ENCODE results near the gene ZNF785.
A peak's percentile ranks its signal among the peaks of the same experiment; 100 is the strongest.
"Not testable (repeated sequence)": the region's sequence is repeated elsewhere in the genome, so short reads cannot be mapped to it uniquely, and the experiment has no call there.

The ZNF785 gene

DNA sequence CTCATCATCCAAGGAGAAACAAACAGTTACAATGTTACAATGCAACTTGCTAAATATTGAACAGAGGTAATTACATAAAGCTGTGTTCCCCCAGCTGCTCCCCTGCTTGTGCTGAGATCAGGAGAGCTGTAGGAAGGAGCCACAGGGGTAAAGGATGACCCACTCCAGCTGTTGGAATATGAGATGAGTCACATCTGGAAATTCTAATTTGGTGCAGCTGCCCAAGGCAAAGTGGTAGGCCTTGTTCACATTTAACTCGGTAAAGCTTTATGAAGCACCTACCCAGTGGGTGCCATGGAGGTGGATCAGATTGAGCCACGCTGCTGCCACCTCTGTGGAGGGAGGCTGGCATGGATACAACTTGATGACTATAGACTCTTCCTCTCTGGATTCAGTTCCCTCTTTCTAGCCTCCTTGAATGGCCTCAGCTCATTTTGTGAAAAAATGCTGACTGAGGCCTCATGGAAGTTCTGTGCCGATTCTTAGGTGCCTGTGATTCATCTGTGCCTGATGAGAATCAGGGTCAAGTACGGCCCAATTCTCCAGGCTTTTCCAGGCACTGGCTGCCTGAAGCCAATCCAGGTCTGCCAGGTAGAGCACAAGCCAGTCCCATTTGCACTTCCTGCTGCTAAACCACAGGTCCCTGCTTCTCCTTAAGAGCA lies 17.2 kb upstream of the ZNF785 start:
- no peaks in the 10 kb centered on the region for H3K27me3 ChIP-seq (ENCODE audit: control insufficient read depth in 5 of 5, insufficient read depth in 4 of 5, low read length in 5 of 5)

GRCh38 chr16:30601966-30602365 lies 16.5 kb upstream of the ZNF785 start:
- Histone ChIP-seq H3K36me3 (ENCODE audit: control insufficient read depth in 5 of 5, insufficient read depth in 5 of 5, low read length in 5 of 5) (peaks cover 4 to 40% (median 32%) of the 10 kb centered on the region in 5 donors), H3K27me3 (ENCODE audit: control insufficient read depth in 5 of 5, insufficient read depth in 4 of 5, low read length in 5 of 5) (no peaks in the 10 kb centered on the region), H3K27ac (ENCODE audit: low read depth, low read length) (no peak overlapping the region), H3K4me1 (ENCODE audit: control insufficient read depth in 5 of 5, insufficient read depth in 5 of 5, low read length in 5 of 5) (peaks cover 3 to 44% (median 20%) of the 10 kb centered on the region in 5 donors), H3K9ac (ENCODE audit: low read length in 5 of 5) (no peak overlapping the region), H3K9me3 (ENCODE audit: control insufficient read depth in 5 of 5, low read length in 5 of 5) (no peaks in the 10 kb centered on the region), H3K4me3 (ENCODE audit: low read depth in 1 of 5, low read length in 5 of 5) (no peak overlapping the region)

More for the DNA sequence above, 17.2 kb upstream of the ZNF785 start:
- no peak overlapping the region for H3K9ac ChIP-seq (ENCODE audit: low read length in 5 of 5)
- no peaks in the 10 kb centered on the region for H3K9me3 ChIP-seq (ENCODE audit: control insufficient read depth in 5 of 5, low read length in 5 of 5)
- H3K4me3 ChIP-seq (ENCODE audit: low read depth in 1 of 5, low read length in 5 of 5), result no peak overlapping the region
- H3K36me3 ChIP-seq (ENCODE audit: control insufficient read depth in 5 of 5, insufficient read depth in 5 of 5, low read length in 5 of 5), result peaks cover 4 to 45% (median 34%) of the 10 kb centered on the region in 5 donors
- peaks cover 3 to 44% (median 20%) of the 10 kb centered on the region in 5 donors for H3K4me1 ChIP-seq (ENCODE audit: control insufficient read depth in 5 of 5, insufficient read depth in 5 of 5, low read length in 5 of 5)
- no peak overlapping the region for H3K27ac ChIP-seq (ENCODE audit: low read depth, low read length)

DNA sequence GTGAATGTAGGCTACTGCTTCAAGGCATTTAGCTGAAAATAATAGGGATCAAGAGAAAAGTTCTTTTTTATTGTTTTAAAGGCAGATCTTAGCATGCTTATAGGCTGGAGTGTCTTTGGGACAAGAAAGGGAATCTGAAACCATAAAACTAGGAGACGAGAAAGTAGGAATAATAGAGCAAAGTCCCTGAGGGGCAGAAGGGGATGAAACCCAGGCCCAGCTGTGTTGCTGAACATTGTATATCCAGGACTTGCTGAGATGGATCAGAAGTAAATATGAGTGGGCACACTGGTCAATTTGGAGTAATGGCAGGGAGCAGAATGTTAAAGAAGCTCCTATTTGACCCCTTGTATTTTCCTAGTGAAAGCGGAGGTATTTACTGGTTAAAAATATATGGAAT lies 15.4 kb upstream of the ZNF785 start:
- H3K4me3 ChIP-seq (ENCODE audit: low read depth in 1 of 5, low read length in 5 of 5), result no peak overlapping the region
- no peak overlapping the region for H3K27ac ChIP-seq (ENCODE audit: low read depth, low read length)
- peaks cover 4 to 33% (median 31%) of the 10 kb centered on the region in 5 donors for H3K36me3 ChIP-seq (ENCODE audit: control insufficient read depth in 5 of 5, insufficient read depth in 5 of 5, low read length in 5 of 5)
- no peaks in the 10 kb centered on the region for H3K9me3 ChIP-seq (ENCODE audit: control insufficient read depth in 5 of 5, low read length in 5 of 5)
- no peaks in the 10 kb centered on the region for H3K27me3 ChIP-seq (ENCODE audit: control insufficient read depth in 5 of 5, insufficient read depth in 4 of 5, low read length in 5 of 5)
- peaks cover 3 to 42% (median 20%) of the 10 kb centered on the region in 5 donors for H3K4me1 ChIP-seq (ENCODE audit: control insufficient read depth in 5 of 5, insufficient read depth in 5 of 5, low read length in 5 of 5)
- no peak overlapping the region for H3K9ac ChIP-seq (ENCODE audit: low read length in 5 of 5)

GRCh38 chr16:30600215-30600614 lies 14.7 kb upstream of the ZNF785 start:
- H3K4me3 ChIP-seq (ENCODE audit: low read depth in 1 of 5, low read length in 5 of 5), result no peak overlapping the region
- H3K36me3 ChIP-seq (ENCODE audit: control insufficient read depth in 5 of 5, insufficient read depth in 5 of 5, low read length in 5 of 5), result peaks cover 4 to 28% (median 27%) of the 10 kb centered on the region in 5 donors
- H3K9me3 ChIP-seq (ENCODE audit: control insufficient read depth in 5 of 5, low read length in 5 of 5), result no peaks in the 10 kb centered on the region
- H3K27me3 ChIP-seq (ENCODE audit: control insufficient read depth in 5 of 5, insufficient read depth in 4 of 5, low read length in 5 of 5), result no peaks in the 10 kb centered on the region
- no peak overlapping the region for H3K9ac ChIP-seq (ENCODE audit: low read length in 5 of 5)
- no peak overlapping the region for H3K27ac ChIP-seq (ENCODE audit: low read depth, low read length)
- H3K4me1 ChIP-seq (ENCODE audit: control insufficient read depth in 5 of 5, insufficient read depth in 5 of 5, low read length in 5 of 5), result peaks cover 3 to 35% (median 20%) of the 10 kb centered on the region in 5 donors

- H3K36me3 ChIP-seq (ENCODE audit: control insufficient read depth in 5 of 5, insufficient read depth in 5 of 5, low read length in 5 of 5), result no peaks in the 10 kb centered on the region
- H3K4me3 ChIP-seq (ENCODE audit: low read depth in 1 of 5, low read length in 5 of 5), result no peak overlapping the region
- no peak overlapping the region for H3K9ac ChIP-seq (ENCODE audit: low read length in 5 of 5)
- peaks cover 0 to 2% (median 0%) of the 10 kb centered on the region in 5 donors for H3K9me3 ChIP-seq (ENCODE audit: control insufficient read depth in 5 of 5, low read length in 5 of 5)
- H3K27me3 ChIP-seq (ENCODE audit: control insufficient read depth in 5 of 5, insufficient read depth in 4 of 5, low read length in 5 of 5), result no peaks in the 10 kb centered on the region
- no peak overlapping the region for H3K27ac ChIP-seq (ENCODE audit: low read depth, low read length)
- H3K4me1 ChIP-seq (ENCODE audit: control insufficient read depth in 5 of 5, insufficient read depth in 5 of 5, low read length in 5 of 5), result no peaks in the 10 kb centered on the region
Observed at GRCh38 chr16:30592871-30593270, 7.4 kb upstream of the ZNF785 start.

- H3K9ac ChIP-seq (ENCODE audit: low read length in 5 of 5); H3K36me3 ChIP-seq (ENCODE audit: control insufficient read depth in 5 of 5, insufficient read depth in 5 of 5, low read length in 5 of 5); H3K27me3 ChIP-seq (ENCODE audit: control insufficient read depth in 5 of 5, insufficient read depth in 4 of 5, low read length in 5 of 5); H3K9me3 ChIP-seq (ENCODE audit: control insufficient read depth in 5 of 5, low read length in 5 of 5); H3K4me1 ChIP-seq (ENCODE audit: control insufficient read depth in 5 of 5, insufficient read depth in 5 of 5, low read length in 5 of 5); H3K4me3 ChIP-seq (ENCODE audit: low read depth in 1 of 5, low read length in 5 of 5); H3K27ac ChIP-seq (ENCODE audit: low read depth, low read length): not testable (repeated sequence)
Observed at GRCh38 chr16:30590869-30591268, 5.4 kb upstream of the ZNF785 start.

DNA sequence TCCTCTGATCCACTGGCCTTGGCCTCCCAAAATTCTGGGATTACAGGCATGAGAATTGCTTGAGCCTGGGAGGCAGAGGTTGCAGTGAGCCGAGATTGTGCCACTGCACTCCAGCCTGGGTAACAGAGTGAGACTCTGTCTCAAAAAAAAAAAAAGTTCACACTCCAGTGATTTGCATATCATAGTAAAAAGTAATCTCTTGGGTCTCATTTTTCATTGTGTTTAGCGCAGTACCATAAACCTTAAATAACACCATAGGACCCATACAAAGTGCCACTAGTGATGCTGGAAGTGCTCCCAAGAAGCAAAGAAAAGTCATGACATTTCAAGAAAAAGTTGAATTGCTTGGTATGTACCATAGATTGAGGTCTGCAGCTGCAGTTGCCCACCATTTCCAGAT lies 4.1 kb upstream of the ZNF785 start:
- not testable (repeated sequence) for H3K36me3 ChIP-seq (ENCODE audit: control insufficient read depth in 5 of 5, insufficient read depth in 5 of 5, low read length in 5 of 5); H3K9ac ChIP-seq (ENCODE audit: low read length in 5 of 5); H3K27me3 ChIP-seq (ENCODE audit: control insufficient read depth in 5 of 5, insufficient read depth in 4 of 5, low read length in 5 of 5); H3K9me3 ChIP-seq (ENCODE audit: control insufficient read depth in 5 of 5, low read length in 5 of 5); H3K4me3 ChIP-seq (ENCODE audit: low read depth in 1 of 5, low read length in 5 of 5); H3K27ac ChIP-seq (ENCODE audit: low read depth, low read length)
- H3K4me1 ChIP-seq (ENCODE audit: control insufficient read depth in 5 of 5, insufficient read depth in 5 of 5, low read length in 5 of 5), result peaks cover 3 to 17% (median 14%) of the 10 kb centered on the region in 5 donors

DNA sequence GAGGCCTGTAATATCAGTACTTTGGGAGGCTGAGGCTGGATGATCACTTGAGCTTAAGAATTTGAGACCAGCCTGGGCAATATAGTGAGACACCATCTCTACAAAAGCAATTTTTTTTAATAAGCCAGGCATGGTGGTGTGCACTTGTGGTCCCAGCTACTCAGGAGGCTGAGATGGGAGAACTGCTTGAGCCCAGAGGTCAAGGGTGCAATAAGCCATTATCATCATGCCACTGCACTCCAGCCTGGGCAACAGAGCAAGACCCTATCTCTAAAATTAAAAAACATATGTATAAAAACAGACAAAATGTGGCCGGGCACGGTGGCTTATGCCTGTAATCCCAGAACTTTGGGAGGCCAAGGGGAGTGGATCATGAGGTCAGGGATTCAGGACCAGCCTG lies 3.2 kb upstream of the ZNF785 start:
- H3K4me1 ChIP-seq (ENCODE audit: control insufficient read depth in 5 of 5, insufficient read depth in 5 of 5, low read length in 5 of 5), result peaks cover 3 to 20% (median 15%) of the 10 kb centered on the region in 5 donors
- no peaks in the 10 kb centered on the region for H3K9me3 ChIP-seq (ENCODE audit: control insufficient read depth in 5 of 5, low read length in 5 of 5)
- no peak overlapping the region for H3K27ac ChIP-seq (ENCODE audit: low read depth, low read length)
- no peak overlapping the region for H3K9ac ChIP-seq (ENCODE audit: low read length in 5 of 5)
- H3K36me3 ChIP-seq (ENCODE audit: control insufficient read depth in 5 of 5, insufficient read depth in 5 of 5, low read length in 5 of 5), result no peaks in the 10 kb centered on the region
- H3K4me3 ChIP-seq (ENCODE audit: low read depth in 1 of 5, low read length in 5 of 5), result no peak overlapping the region
- H3K27me3 ChIP-seq (ENCODE audit: control insufficient read depth in 5 of 5, insufficient read depth in 4 of 5, low read length in 5 of 5), result no peaks in the 10 kb centered on the region

GRCh38 chr16:30585022-30585399 lies 486 bp downstream of the ZNF785 start:
- H3K4me3 ChIP-seq (ENCODE audit: low read depth in 1 of 5, low read length in 5 of 5), result peak overlapping the region; percentile 58 to 89 (median 69)
- H3K9ac ChIP-seq (ENCODE audit: low read length in 5 of 5), result peak overlapping the region; percentile 75 to 87 (median 87)
- no peaks in the 10 kb centered on the region for H3K9me3 ChIP-seq (ENCODE audit: control insufficient read depth in 5 of 5, low read length in 5 of 5)
- H3K27me3 ChIP-seq (ENCODE audit: control insufficient read depth in 5 of 5, insufficient read depth in 4 of 5, low read length in 5 of 5), result no peaks in the 10 kb centered on the region
- H3K4me1 ChIP-seq (ENCODE audit: control insufficient read depth in 5 of 5, insufficient read depth in 5 of 5, low read length in 5 of 5), result peaks cover 3 to 20% (median 16%) of the 10 kb centered on the region in 5 donors
- H3K27ac ChIP-seq (ENCODE audit: low read depth, low read length), result peak overlapping the region; percentile 56
- peaks cover 0 to 22% (median 20%) of the 10 kb centered on the region in 5 donors for H3K36me3 ChIP-seq (ENCODE audit: control insufficient read depth in 5 of 5, insufficient read depth in 5 of 5, low read length in 5 of 5)

GRCh38 chr16:30582611-30583340 lies 2.7 kb downstream of the ZNF785 start:
- H3K27me3 ChIP-seq (ENCODE audit: control insufficient read depth in 5 of 5, insufficient read depth in 4 of 5, low read length in 5 of 5), result no peaks in the 10 kb centered on the region
- no peaks in the 10 kb centered on the region for H3K9me3 ChIP-seq (ENCODE audit: control insufficient read depth in 5 of 5, low read length in 5 of 5)
- peaks cover 3 to 20% (median 16%) of the 10 kb centered on the region in 5 donors for H3K4me1 ChIP-seq (ENCODE audit: control insufficient read depth in 5 of 5, insufficient read depth in 5 of 5, low read length in 5 of 5)
- H3K4me3 ChIP-seq (ENCODE audit: low read depth in 1 of 5, low read length in 5 of 5), result no peak overlapping the region
- peaks cover 0 to 28% (median 24%) of the 10 kb centered on the region in 5 donors for H3K36me3 ChIP-seq (ENCODE audit: control insufficient read depth in 5 of 5, insufficient read depth in 5 of 5, low read length in 5 of 5)
- no peak overlapping the region for H3K9ac ChIP-seq (ENCODE audit: low read length in 5 of 5)
- no peak overlapping the region for H3K27ac ChIP-seq (ENCODE audit: low read depth, low read length)

Measured in subcutaneous abdominal adipose tissue (tissue), 5 donors.